Left forelimb (tissue), 1 donor: ENCODE results near the gene IGFBP2.
A peak's percentile ranks its signal among the peaks of the same experiment; 100 is the strongest.

Experiments
- DNase-seq: peaks from one replicate; pipeline ENCODE4 v3.0.0-alpha.2; 2018; ENCODE audit warnings: low spot score

The IGFBP2 gene

DNA sequence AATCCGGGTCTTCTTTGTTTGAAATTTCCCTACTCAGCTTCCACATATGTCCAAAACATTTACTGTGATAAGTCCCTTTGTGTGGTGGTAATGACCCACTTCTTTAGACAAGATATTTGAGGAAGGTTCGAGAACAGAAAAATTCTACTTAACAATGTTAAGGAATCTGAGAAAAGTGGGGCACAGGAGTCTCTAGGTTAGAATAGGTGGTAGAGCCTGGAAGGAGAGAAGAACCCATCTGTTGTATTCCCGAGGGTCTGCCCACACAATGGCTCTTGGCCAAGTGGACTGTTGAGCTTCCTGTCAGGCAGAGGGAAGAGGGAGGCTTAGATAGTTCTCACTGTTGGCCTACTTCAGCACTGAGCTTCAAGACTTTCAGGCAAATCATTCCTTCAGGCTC, 4.3 kb downstream of the IGFBP2 start:
- no peak for DNase-seq

- DNase-seq = peak; percentile 77
These were observed 10.9 kb downstream of the IGFBP2 start for GRCh38 chr2:216643986-216644659.

DNA sequence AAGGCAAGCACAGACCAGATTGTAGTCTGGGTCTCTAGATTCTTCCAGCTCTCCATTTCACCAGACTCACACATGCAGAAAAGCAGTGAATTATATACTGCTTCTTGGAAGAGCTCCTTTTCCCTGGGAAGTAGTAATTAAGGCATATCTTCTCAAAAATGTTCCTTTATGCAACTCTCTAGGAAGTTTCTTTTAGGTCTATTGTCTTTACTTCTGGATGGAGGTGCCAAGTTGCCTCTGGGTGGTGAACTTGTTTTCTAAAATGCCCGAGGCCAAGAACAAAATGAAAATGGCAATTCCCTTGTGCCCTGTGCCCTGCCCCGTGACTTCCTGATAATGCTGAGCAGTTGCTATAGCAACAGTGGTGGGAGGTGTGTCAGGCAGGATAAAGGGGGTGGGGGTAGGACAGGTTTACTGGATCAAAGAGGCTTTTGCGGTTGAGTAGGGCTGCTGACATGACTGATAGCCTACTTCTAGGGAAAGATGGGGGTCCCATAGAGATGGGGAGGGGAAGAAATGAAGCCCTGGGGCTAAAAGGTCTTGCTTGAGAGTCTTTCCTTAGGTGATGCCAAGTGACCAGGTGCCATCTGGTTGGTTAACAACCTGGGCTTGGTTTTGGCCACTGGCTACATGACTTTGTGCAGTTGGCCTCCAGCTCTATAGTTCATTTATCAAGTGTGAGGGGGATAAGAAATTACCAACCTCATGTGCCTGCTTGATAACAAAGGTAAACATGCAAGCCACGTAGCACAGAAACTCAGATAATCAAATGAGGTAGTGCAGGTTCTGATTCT, 11.8 kb downstream of the IGFBP2 start:
- DNase-seq = no peak

GRCh38 chr2:216645636-216645950, 12.4 kb downstream of the IGFBP2 start:
- DNase-seq = no peak

- no peak for DNase-seq
These were observed 12.9 kb downstream of the IGFBP2 start for GRCh38 chr2:216646116-216646515.

- DNase-seq = no peak
These were observed 14.9 kb downstream of the IGFBP2 start for GRCh38 chr2:216648105-216648504.

GRCh38 chr2:216649574-216649973, 16.4 kb downstream of the IGFBP2 start:
- no peak for DNase-seq

GRCh38 chr2:216650626-216651257, 17.5 kb downstream of the IGFBP2 start:
- DNase-seq = no peak

DNA sequence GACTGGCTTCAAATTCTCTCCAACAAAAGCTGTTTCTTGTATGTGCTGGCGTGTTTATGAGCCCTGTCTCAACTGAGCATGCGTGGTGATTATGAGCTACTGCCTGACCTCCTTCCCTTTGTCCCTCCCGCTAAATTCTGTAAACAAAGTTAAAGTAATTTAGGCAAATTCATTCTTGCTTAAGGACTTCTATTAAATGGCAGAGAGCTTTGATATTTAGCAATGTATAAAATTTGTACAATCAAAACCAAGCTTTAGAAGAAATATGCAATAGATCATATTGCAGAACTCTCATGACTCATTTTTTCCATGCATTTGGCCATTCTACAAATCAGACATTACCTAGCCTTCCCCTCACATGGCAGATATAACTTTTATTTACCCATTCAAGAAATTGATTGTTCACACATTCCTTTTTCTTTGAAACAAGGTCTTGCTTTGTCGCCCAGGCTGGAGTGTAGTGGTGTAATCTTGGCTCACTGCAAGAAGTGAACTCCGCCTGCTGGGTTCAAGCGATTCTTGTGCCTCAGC, 18.2 kb downstream of the IGFBP2 start:
- no peak for DNase-seq

DNA sequence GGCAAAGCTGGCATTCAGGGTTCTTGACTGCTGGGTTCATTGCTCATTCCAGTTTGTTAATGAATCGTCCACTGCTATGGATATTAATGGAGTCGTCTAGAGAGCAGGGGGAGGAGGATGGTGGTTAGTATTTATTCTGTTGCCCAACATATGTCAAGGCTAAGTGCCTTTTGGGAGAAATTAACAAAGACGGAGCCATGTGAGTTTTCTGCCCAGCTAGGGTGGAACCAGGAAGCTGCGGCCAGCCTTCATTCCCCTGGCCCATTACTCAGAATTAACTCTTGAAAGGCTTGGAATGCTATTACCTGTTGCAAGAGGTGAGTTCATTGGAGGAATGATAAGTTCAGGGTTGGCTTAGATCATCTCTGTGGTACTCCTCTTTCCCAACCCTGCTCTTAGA, 19.3 kb downstream of the IGFBP2 start:
- no peak for DNase-seq

DNA sequence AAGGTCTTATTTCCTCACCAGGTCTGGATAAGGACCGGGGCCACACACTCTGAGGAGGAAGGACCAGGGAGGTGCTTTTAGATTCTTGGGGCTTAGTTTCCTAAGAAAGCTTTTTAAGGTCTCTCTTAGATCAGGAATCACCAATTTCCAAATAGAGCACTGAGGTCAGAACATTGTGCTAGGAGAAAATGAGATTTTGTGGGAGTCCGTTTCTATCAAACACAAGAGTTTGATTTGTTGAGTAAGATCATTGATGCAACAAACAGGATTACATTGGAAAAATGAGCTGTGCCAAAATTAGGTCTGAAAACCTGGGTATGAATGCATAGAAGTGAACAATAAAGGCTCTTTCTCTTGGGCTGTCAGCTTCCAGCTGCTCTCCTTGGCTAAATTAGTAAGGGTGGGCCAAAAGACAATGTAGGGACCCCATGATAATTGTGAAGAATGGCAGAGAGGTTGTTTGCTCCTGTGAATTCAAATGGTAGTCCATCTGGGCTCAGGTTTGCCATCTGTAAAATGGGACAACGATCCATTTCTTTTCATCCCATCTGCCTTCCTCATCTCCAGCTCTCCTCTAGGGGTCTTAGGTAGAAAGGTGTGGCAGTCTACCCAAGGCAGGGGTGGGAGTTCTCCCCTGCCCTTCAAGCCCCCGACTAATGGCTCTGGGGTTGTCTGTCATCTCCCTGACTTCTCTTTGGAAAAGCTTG, 20.0 kb downstream of the IGFBP2 start:
- DNase-seq = no peak

DNA sequence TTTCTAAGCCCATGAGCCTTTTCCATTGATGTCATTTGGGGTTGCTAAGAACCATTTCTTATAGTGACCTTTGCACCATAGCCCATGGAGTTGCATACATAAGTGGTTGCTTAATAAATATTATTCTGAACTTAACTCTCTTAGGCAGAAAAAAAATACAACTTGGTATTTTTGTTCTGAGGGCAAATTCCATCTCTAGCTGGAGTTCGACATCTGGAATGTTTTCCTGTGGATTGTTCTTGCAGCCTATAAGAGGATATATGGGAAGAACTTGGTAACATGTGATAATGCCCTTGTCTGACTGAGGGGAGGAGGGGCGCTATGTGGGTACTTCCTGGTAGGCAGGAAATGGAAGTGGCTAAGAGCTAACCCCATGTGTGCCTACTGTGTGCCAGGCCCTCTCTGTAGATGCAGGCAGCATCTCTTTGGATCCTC, 20.7 kb downstream of the IGFBP2 start:
- DNase-seq = no peak

DNA sequence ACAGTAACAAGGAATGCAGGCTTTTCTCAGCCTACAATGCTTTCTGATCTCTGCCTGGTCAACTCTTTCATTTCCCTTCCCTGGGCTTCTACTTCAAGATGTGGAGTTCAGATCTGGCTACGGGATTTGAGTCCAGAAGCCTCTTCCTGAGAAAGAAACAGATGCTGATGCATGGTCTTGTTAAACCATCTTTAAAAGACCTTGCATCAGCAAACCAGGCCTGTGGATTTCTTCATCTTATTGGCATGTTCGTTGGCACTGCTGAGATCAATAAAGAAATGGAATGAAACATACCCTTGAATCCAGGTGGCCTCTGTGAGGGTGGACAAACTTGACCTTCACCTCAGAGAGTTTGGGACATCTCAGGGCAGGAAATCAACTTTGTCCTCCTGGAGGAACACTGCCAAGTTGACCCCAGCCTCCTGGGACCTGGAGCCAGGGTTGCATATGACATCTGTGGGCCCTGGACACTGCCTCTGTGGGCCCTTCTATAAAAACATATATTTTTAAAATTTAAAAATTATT, 21.4 kb downstream of the IGFBP2 start:
- DNase-seq = no peak

DNA sequence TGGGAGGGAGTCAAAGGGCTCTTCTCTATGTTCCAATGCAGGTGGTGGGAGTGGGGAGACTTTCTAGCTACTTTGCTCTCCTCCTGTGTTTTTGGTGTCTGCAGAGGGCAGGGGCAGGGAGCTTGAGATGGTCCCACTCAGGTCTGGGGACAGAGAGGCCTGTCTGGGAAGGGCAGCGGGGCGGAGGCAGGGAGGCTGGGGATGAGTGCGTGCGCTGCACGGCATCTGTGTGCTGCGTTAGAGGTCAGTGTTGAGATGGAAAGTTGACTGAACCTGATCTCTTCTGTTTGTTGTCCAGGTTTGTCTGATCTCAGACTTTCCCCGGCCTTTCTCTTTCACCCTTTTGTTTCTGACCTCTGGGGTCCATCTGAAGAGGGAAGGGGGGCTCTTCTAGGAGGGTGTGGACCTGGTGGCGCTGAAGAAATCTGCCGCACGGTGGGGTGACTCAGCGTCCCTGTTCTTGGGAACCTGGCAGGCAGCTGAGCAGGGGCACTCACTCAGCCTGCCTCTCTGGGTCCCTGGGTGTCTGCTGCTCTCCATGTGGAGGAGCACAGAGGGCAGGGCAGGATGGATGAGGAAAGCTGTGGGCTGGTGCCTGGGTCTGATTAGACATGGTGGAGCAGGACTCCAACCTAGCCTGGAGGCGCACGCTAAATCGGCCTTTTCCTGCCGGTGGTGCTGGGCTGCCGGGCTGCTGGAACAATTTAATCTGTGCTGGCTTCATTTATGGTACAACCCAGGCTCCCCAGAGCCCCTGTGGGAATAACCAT, 24.1 kb downstream of the IGFBP2 start:
- no peak for DNase-seq

- no peak for DNase-seq
These were observed 24.8 kb downstream of the IGFBP2 start for GRCh38 chr2:216657980-216658379.

DNA sequence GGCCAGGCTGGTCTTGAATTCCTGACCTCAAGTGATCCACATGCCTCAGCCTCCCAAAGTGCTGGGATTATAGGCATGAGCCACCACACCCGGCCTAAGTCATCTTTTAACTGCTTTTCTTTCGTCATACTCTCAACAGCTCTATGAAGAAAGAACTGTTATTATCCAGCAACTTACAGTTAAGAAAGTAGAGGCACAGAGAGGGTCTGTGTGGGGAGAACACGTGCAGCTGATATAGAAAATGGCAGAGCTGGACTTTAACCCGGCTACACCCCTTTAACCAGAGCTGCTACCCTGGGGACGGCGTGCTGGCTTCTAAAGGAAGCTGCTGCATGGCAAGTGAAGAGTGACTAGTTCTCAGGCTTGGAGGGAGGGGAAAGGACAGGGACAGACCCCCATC, 25.5 kb downstream of the IGFBP2 start:
- no peak for DNase-seq

DNA sequence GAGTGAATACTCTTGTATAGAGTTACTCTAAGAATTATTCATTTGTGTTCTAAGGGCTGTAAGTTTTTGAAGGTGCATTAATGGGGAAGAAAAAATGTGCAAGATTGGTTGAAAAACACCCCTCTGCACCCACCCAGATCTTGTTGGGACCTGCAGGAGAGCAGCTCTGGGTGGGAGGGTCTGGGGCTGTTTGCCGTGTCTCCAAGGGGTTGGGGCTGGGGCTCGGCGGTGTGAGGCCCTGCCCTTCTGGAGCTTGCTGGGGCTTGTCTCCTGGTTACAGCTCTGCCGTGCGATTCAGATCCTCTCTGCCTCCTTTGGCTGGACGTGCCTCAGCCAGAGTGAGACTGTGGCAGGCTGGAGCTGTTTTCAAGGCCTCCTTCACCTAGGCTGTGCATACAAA, 26.1 kb downstream of the IGFBP2 start:
- no peak for DNase-seq

DNA sequence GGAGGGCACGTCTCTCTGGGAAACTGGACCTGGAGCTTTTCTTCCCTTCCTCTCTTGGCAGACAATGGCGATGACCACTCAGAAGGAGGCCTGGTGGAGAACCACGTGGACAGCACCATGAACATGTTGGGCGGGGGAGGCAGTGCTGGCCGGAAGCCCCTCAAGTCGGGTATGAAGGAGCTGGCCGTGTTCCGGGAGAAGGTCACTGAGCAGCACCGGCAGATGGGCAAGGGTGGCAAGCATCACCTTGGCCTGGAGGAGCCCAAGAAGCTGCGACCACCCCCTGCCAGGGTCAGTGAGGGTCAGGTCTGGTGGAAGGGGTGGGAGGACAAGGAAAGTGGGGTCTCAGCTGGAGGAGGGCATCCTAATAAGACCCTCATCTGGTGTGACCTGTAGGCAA, 27.3 kb downstream of the IGFBP2 start:
- DNase-seq = no peak

- DNase-seq = no peak
These were observed 27.8 kb downstream of the IGFBP2 start for GRCh38 chr2:216661051-216661450.

DNA sequence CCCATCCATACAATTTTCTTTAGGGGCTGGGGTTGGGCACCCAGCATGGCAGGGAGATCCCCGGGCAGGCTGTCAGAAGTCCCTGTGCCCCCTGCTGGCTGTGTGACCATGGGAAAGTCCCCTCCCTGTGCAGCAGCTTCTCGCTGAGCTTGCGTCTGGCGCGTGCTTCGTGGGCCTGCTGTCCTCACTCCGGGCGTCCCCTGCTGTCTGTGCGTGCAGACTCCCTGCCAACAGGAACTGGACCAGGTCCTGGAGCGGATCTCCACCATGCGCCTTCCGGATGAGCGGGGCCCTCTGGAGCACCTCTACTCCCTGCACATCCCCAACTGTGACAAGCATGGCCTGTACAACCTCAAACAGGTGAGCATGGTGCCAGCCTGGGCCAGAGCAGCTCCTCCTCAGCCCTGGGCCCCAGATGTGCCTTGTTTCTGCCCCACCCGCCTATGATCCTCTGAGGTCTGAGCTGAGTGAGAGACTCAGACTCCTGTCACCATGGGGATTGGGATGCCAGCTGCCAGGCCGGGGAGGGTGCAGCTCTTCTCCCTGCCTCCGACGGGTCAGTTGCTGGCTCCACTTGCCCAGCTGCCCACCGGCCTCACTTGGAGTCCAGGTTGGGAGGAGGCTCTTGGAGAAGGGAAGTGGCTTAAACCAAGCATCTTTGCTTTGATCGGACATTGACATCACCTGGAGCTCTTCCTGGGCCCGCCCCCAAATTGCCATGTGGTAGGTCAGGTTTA, 28.6 kb downstream of the IGFBP2 start:
- DNase-seq = no peak

- no peak for DNase-seq
These were observed 29.9 kb downstream of the IGFBP2 start for GRCh38 chr2:216663106-216663505.
